Measurements from ENCODE around the gene SBNO2. TPM values are rescaled to one million over a fixed set of nuclear protein-coding genes. Genes with fewer than 3 reads are reported as not detected.

SBNO2 gene
- total RNA-seq, 2 experiments from 2014 or later, result 112 to 117 TPM

- intact Hi-C loops (cut with micrococcal nuclease), result loop anchor here (2.0 kb wide), 1 partner anchor 54 kb away; the partner anchor contains the start of gene ABCA7
- H3K4me1 Mint-ChIP-seq (ENCODE audit: low read depth), result peaks cover 60% of the 10 kb centered on the region
- H3K27ac Mint-ChIP-seq, result peak overlapping the region; percentile 92
- H3K27me3 Mint-ChIP-seq (ENCODE audit: low read depth), result no peaks in the 10 kb centered on the region
- H3K4me3 Mint-ChIP-seq, result peak overlapping the region; percentile 92
- peaks cover under 1% of the 10 kb centered on the region for H3K9me3 Mint-ChIP-seq
- peak; percentile 63 for DNase-seq
- H3K36me3 Mint-ChIP-seq (ENCODE audit: low read depth), result peaks cover 17% of the 10 kb centered on the region
- CTCF ChIA-PET, result interaction anchor here (0.6 to 1.5 kb wide), 2 partner anchors 13 to 123 kb away, joined by 5 read pairs; no protein-coding TSS in a partner anchor
Observed at GRCh38 chr19:1094655-1094977, 79.5 kb downstream of the SBNO2 start.

GRCh38 chr19:1093811-1094553 is 80.1 kb downstream of the SBNO2 start:
- Mint-ChIP-seq H3K4me1 (ENCODE audit: low read depth) (peaks cover 60% of the 10 kb centered on the region), H3K36me3 (ENCODE audit: low read depth) (peaks cover 17% of the 10 kb centered on the region), H3K27me3 (ENCODE audit: low read depth) (no peaks in the 10 kb centered on the region), H3K4me3 (peak overlapping the region; percentile 92), H3K27ac (peak overlapping the region; percentile 92), H3K9me3 (no peaks in the 10 kb centered on the region)
- no peak for DNase-seq
- CTCF ChIA-PET, result interaction anchor here (0.6 to 1.5 kb wide), 3 partner anchors 12 to 123 kb away, joined by 3 to 5 read pairs (median 5); no protein-coding TSS in a partner anchor
- intact Hi-C loops (cut with micrococcal nuclease), result loop anchor here (2.0 kb wide), 1 partner anchor 53 kb away; the partner anchor contains the start of gene ABCA7

- H3K4me1 Mint-ChIP-seq (ENCODE audit: low read depth), result peaks cover 59% of the 10 kb centered on the region
Observed at GRCh38 chr19:1093330-1093729, 80.7 kb downstream of the SBNO2 start.

GRCh38 chr19:1091544-1092175 is 82.4 kb downstream of the SBNO2 start:
- Mint-ChIP-seq H3K36me3 (ENCODE audit: low read depth) (peaks cover 26% of the 10 kb centered on the region), H3K4me3 (no peak overlapping the region)
- CTCF ChIA-PET, result no interaction called here

More at GRCh38 chr19:1093330-1093729, 80.7 kb downstream of the SBNO2 start:
- intact Hi-C loops (cut with micrococcal nuclease), result no loop called here
- Mint-ChIP-seq H3K27me3 (ENCODE audit: low read depth) (no peaks in the 10 kb centered on the region), H3K36me3 (ENCODE audit: low read depth) (peaks cover 19% of the 10 kb centered on the region), H3K9me3 (no peaks in the 10 kb centered on the region), H3K27ac (no peak overlapping the region), H3K4me3 (peak overlapping the region; percentile 92)
- CTCF ChIA-PET, result interaction anchor here (1.2 to 1.5 kb wide), 2 partner anchors 63 to 124 kb away, joined by 3 to 5 read pairs; no protein-coding TSS in a partner anchor
- DNase-seq, result no peak

GRCh38 chr19:1090731-1091543 is 83.1 kb downstream of the SBNO2 start:
- no peak overlapping the region for H3K27ac Mint-ChIP-seq
- no peaks in the 10 kb centered on the region for H3K9me3 Mint-ChIP-seq
- H3K27me3 Mint-ChIP-seq (ENCODE audit: low read depth), result no peaks in the 10 kb centered on the region
- no peak overlapping the region for H3K4me3 Mint-ChIP-seq
- CTCF ChIA-PET, result interaction anchor here (0.5 to 1.1 kb wide), 2 partner anchors 9 to 62 kb away, joined by 3 to 4 read pairs; no protein-coding TSS in a partner anchor
- H3K4me1 Mint-ChIP-seq (ENCODE audit: low read depth), result peaks cover 56% of the 10 kb centered on the region
- intact Hi-C loops (cut with micrococcal nuclease), result no loop called here
- DNase-seq, result no peak
- H3K36me3 Mint-ChIP-seq (ENCODE audit: low read depth), result peaks cover 29% of the 10 kb centered on the region

More at GRCh38 chr19:1091544-1092175, 82.4 kb downstream of the SBNO2 start:
- H3K27ac Mint-ChIP-seq, result no peak overlapping the region
- DNase-seq, result no peak
- intact Hi-C loops (cut with micrococcal nuclease), result no loop called here
- H3K9me3 Mint-ChIP-seq, result no peaks in the 10 kb centered on the region
- H3K4me1 Mint-ChIP-seq (ENCODE audit: low read depth), result peaks cover 60% of the 10 kb centered on the region
- no peaks in the 10 kb centered on the region for H3K27me3 Mint-ChIP-seq (ENCODE audit: low read depth)

- CTCF ChIA-PET, result interaction anchor here (1.1 kb wide), 1 partner anchor 61 kb away, joined by 4 read pairs; no protein-coding TSS in a partner anchor
- H3K36me3 Mint-ChIP-seq (ENCODE audit: low read depth), result peaks cover 34% of the 10 kb centered on the region
- intact Hi-C loops (cut with micrococcal nuclease), result no loop called here
- peaks cover 56% of the 10 kb centered on the region for H3K4me1 Mint-ChIP-seq (ENCODE audit: low read depth)
- H3K27me3 Mint-ChIP-seq (ENCODE audit: low read depth), result no peaks in the 10 kb centered on the region
- no peaks in the 10 kb centered on the region for H3K9me3 Mint-ChIP-seq
- DNase-seq, result no peak
- H3K27ac Mint-ChIP-seq, result no peak overlapping the region
- no peak overlapping the region for H3K4me3 Mint-ChIP-seq
Observed at GRCh38 chr19:1089891-1090290, 84.2 kb downstream of the SBNO2 start.

- DNase-seq, result no peak
- Mint-ChIP-seq H3K36me3 (ENCODE audit: low read depth) (peaks cover 34% of the 10 kb centered on the region), H3K27ac (peak overlapping the region; percentile 36), H3K27me3 (ENCODE audit: low read depth) (no peaks in the 10 kb centered on the region), H3K4me1 (ENCODE audit: low read depth) (peaks cover 52% of the 10 kb centered on the region), H3K4me3 (no peak overlapping the region), H3K9me3 (no peaks in the 10 kb centered on the region)
- CTCF ChIA-PET, result no interaction called here
- intact Hi-C loops (cut with micrococcal nuclease), result no loop called here
Observed at GRCh38 chr19:1089126-1089771, 84.8 kb downstream of the SBNO2 start.

GRCh38 chr19:1088416-1089010 is 85.6 kb downstream of the SBNO2 start:
- Mint-ChIP-seq H3K4me1 (ENCODE audit: low read depth) (peaks cover 47% of the 10 kb centered on the region), H3K27ac (peak overlapping the region; percentile 81), H3K36me3 (ENCODE audit: low read depth) (peaks cover 37% of the 10 kb centered on the region), H3K4me3 (no peak overlapping the region), H3K27me3 (ENCODE audit: low read depth) (no peaks in the 10 kb centered on the region), H3K9me3 (no peaks in the 10 kb centered on the region)
- CTCF ChIA-PET, result no interaction called here
- intact Hi-C loops (cut with micrococcal nuclease), result loop anchor here (1.0 kb wide), 1 partner anchor 11 kb away; no protein-coding TSS in a partner anchor
- DNase-seq, result peak; percentile 29

GRCh38 chr19:1087813-1088415 is 86.2 kb downstream of the SBNO2 start:
- intact Hi-C loops (cut with micrococcal nuclease), result loop anchor here (1.0 kb wide), 1 partner anchor 11 kb away; no protein-coding TSS in a partner anchor
- H3K36me3 Mint-ChIP-seq (ENCODE audit: low read depth), result peaks cover 34% of the 10 kb centered on the region
- peak overlapping the region; percentile 81 for H3K27ac Mint-ChIP-seq
- peak; percentile 59 for DNase-seq
- H3K27me3 Mint-ChIP-seq (ENCODE audit: low read depth), result no peaks in the 10 kb centered on the region
- no peaks in the 10 kb centered on the region for H3K9me3 Mint-ChIP-seq
- CTCF ChIA-PET, result interaction anchor here (0.6 to 1.5 kb wide), 2 partner anchors 12 to 23 kb away, joined by 3 to 4 read pairs; no protein-coding TSS in a partner anchor
- peak overlapping the region; percentile 8 for H3K4me3 Mint-ChIP-seq
- peaks cover 47% of the 10 kb centered on the region for H3K4me1 Mint-ChIP-seq (ENCODE audit: low read depth)

- no peak overlapping the region for H3K27ac Mint-ChIP-seq
- no peaks in the 10 kb centered on the region for H3K27me3 Mint-ChIP-seq (ENCODE audit: low read depth)
- no peaks in the 10 kb centered on the region for H3K9me3 Mint-ChIP-seq
- DNase-seq, result no peak
- intact Hi-C loops (cut with micrococcal nuclease), result no loop called here
- peaks cover 27% of the 10 kb centered on the region for H3K36me3 Mint-ChIP-seq (ENCODE audit: low read depth)
- peaks cover 53% of the 10 kb centered on the region for H3K4me1 Mint-ChIP-seq (ENCODE audit: low read depth)
- CTCF ChIA-PET, result interaction anchor here (0.6 to 1.5 kb wide), 3 partner anchors 11 to 107 kb away, joined by 3 to 4 read pairs (median 3); no protein-coding TSS in a partner anchor
- H3K4me3 Mint-ChIP-seq, result no peak overlapping the region
Observed at GRCh38 chr19:1086613-1087012, 87.5 kb downstream of the SBNO2 start.

All from activated naive CD4-positive, alpha-beta T cell treated with anti-CD3 and anti-CD28 coated beads for 36 hours (primary cell).